ENCODE measurements around the gene JMJD6. TPM values are rescaled to one million over a fixed set of nuclear protein-coding genes. Genes with fewer than 3 reads are reported as not detected.

The JMJD6 gene
- total RNA-seq, 3 donors from 2014 or later (not counting 1 experiment from before 2014, with no cell fraction given), result 169 to 257 (median 195) TPM

- ATAC-seq (no peak), DNase-seq (peak in 1 of 2 donors; percentile 62)
- Histone ChIP-seq H3K27me3 (ENCODE audit: control insufficient read depth, insufficient read depth, low read length) (no peaks in the 10 kb centered on the region), H3K9me3 (ENCODE audit: control insufficient read depth, insufficient read depth, low read length) (no peaks in the 10 kb centered on the region), H3K36me3 (ENCODE audit: control insufficient read depth, insufficient read depth, low read length) (peaks cover 31% of the 10 kb centered on the region), H3K4me1 (ENCODE audit: control insufficient read depth, insufficient read depth, low read length) (peaks cover 52% of the 10 kb centered on the region), H3K27ac (ENCODE audit: low read length) (peak overlapping the region; percentile 90), H3K4me3 (ENCODE audit: low read length) (peak overlapping the region; percentile 94)
- no peaks in the 10 kb centered on the region for H3K9me3 Mint-ChIP-seq
- intact Hi-C loops (cut with micrococcal nuclease), result loop anchor here (1.0 to 5.0 kb wide), 2 partner anchors 7 to 946 kb away; partner anchors contain the start of gene UNK
- peaks cover 26 to 33% of the 10 kb centered on the region in 2 donors for H3K4me1 Mint-ChIP-seq
- 51% methylated on average over 16 of the region's 18 CpGs for WGBS (ENCODE audit: insufficient coverage)
- no peaks in the 10 kb centered on the region for H3K36me3 Mint-ChIP-seq
- H3K27me3 Mint-ChIP-seq (ENCODE audit: low read depth in 2 of 2), result no peaks in the 10 kb centered on the region
- peak overlapping the region; percentile 98 for H3K4me3 Mint-ChIP-seq
- peak overlapping the region; percentile 94 to 100 for H3K27ac Mint-ChIP-seq
- no peak for TF ChIP-seq CTCF (IDR thresholded peaks at IDR 0.05)
Measured at GRCh38 chr17:76727745-76728456, 1.5 kb upstream of the JMJD6 start.

GRCh38 chr17:76726776-76727718, 641 bp upstream of the JMJD6 start, which contains the start of gene METTL23:
Gene METTL23, plus strand, starts transcription at chr17:76726839. Its CDS starts 2,872 bp downstream, at chr17:76729711.
- H3K9me3 ChIP-seq (ENCODE audit: control insufficient read depth, insufficient read depth, low read length), result no peaks in the 10 kb centered on the region
- H3K4me3 Mint-ChIP-seq, result peak within 1 kb of the TSS; percentile 98
- peak within 1 kb of the TSS; percentile 90 for H3K27ac ChIP-seq (ENCODE audit: low read length)
- H3K4me1 Mint-ChIP-seq, result peaks cover 26 to 27% of the 10 kb centered on the region in 2 donors
- H3K27me3 ChIP-seq (ENCODE audit: control insufficient read depth, insufficient read depth, low read length), result no peaks in the 10 kb centered on the region
- peak within 1 kb of the TSS; percentile 94 for H3K4me3 ChIP-seq (ENCODE audit: low read length)
- DNase-seq (peak; percentile 91 to 97), ATAC-seq (peak; percentile 72 to 89 (median 73))
- intact Hi-C loops (cut with micrococcal nuclease), result loop anchor here (1.0 to 5.0 kb wide), 3 partner anchors 8 to 945 kb away; partner anchors contain the start of gene UNK
- peaks cover 49% of the 10 kb centered on the region for H3K4me1 ChIP-seq (ENCODE audit: control insufficient read depth, insufficient read depth, low read length)
- H3K36me3 Mint-ChIP-seq, result peaks cover under 1% of the 10 kb centered on the region
- H3K27ac Mint-ChIP-seq, result peak within 1 kb of the TSS; percentile 94 to 100
- under 1% methylated on average over 71 of the region's 71 CpGs for WGBS (ENCODE audit: insufficient coverage)
- peaks cover 30% of the 10 kb centered on the region for H3K36me3 ChIP-seq (ENCODE audit: control insufficient read depth, insufficient read depth, low read length)
- no peaks in the 10 kb centered on the region for H3K9me3 Mint-ChIP-seq
- peak; percentile 53 for TF ChIP-seq CTCF (IDR thresholded peaks at IDR 0.05)
- no peaks in the 10 kb centered on the region for H3K27me3 Mint-ChIP-seq (ENCODE audit: low read depth in 2 of 2)

- Histone ChIP-seq H3K27me3 (ENCODE audit: control insufficient read depth, insufficient read depth, low read length) (no peaks in the 10 kb centered on the region), H3K27ac (ENCODE audit: low read length) (peak overlapping the region; percentile 90), H3K4me1 (ENCODE audit: control insufficient read depth, insufficient read depth, low read length) (peaks cover 49% of the 10 kb centered on the region), H3K36me3 (ENCODE audit: control insufficient read depth, insufficient read depth, low read length) (peaks cover 34% of the 10 kb centered on the region), H3K4me3 (ENCODE audit: low read length) (peak overlapping the region; percentile 94), H3K9me3 (ENCODE audit: control insufficient read depth, insufficient read depth, low read length) (no peaks in the 10 kb centered on the region)
- Mint-ChIP-seq H3K27ac (peak overlapping the region; percentile 94 to 100), H3K9me3 (no peaks in the 10 kb centered on the region), H3K27me3 (ENCODE audit: low read depth in 2 of 2) (no peaks in the 10 kb centered on the region), H3K36me3 (peaks cover 14% of the 10 kb centered on the region), H3K4me3 (peak overlapping the region; percentile 98), H3K4me1 (peaks cover 33 to 34% of the 10 kb centered on the region in 2 donors)
- ATAC-seq (peak; percentile 17 to 42 (median 34)), DNase-seq (peak; percentile 71 to 83)
- 9% methylated on average over 38 of the region's 38 CpGs for WGBS (ENCODE audit: insufficient coverage)
- TF ChIP-seq CTCF (IDR thresholded peaks at IDR 0.05), result no peak
- intact Hi-C loops (cut with micrococcal nuclease), result loop anchor here (1.0 to 5.0 kb wide), 2 partner anchors 9 to 943 kb away; partner anchors contain the start of gene UNK
Measured at GRCh38 chr17:76725580-76726230, 701 bp downstream of the JMJD6 start.

Data from natural killer cell (primary cell).